NCI-H1092 (cell line): Measurements from ENCODE around the gene HNRNPUL2.

Experiments
- DNase-seq: peaks from one replicate; lab custom pipeline; 2025; lab: John Stamatoyannopoulos, UW

The HNRNPUL2 gene

DNA sequence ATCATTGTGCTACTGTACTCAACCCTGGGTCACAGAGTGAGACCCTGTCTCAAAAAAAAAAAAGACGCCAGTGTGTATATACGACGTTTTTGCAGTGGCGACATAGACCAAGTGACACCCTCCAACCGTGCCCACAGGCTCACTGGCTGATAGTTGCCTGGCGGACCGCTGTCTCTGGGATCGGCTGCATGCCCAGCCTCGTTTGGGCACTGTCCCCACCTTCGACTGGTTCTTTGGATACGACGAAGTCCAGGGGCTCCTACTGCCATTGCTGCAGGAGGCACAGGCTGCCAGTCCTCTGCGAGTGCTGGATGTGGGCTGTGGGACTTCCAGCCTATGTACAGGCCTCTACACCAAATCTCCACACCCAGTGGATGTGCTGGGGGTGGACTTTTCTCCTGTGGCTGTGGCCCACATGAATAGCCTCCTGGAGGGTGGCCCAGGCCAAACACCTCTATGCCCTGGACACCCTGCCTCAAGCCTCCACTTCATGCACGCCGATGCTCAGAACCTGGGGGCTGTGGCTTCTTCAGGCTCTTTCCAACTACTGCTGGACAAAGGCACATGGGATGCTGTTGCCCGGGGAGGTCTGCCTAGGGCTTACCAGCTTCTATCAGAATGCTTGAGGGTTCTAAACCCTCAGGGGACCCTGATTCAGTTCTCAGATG, 60.9 kb downstream of the HNRNPUL2 start:
- DNase-seq = no peak

DNA sequence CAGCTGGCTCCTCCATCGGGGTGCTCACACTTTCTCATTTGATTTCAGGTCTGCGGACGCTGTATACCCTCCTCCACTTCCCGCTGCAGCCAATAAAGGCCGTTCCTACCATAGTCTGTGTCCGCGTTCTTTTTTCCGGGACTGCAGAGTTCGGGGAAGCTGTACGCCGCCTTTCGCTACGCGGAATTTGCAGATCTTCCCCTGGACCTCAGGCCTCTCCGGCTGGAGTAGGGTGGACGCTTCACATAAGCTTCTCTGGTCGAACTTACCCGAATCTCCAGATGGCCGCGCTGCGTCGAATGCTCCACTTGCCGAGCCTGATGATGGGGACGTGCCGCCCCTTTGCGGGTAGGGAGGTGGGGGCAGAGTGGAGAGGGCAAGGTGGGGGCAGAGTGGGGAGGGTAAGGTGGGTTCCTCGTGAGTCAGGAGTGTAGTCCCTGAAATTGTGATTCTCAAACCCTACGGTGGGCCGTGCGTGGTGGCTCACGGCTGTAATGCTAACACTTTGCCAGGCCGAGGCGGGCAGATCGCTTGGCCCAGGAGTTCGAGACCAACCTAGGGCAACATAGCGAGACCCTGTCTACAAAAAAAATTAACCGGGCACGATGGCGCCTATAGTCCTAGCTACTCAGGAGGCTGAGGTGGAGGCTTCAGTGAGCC, 61.5 kb downstream of the HNRNPUL2 start:
- peak; percentile 62 for DNase-seq

DNA sequence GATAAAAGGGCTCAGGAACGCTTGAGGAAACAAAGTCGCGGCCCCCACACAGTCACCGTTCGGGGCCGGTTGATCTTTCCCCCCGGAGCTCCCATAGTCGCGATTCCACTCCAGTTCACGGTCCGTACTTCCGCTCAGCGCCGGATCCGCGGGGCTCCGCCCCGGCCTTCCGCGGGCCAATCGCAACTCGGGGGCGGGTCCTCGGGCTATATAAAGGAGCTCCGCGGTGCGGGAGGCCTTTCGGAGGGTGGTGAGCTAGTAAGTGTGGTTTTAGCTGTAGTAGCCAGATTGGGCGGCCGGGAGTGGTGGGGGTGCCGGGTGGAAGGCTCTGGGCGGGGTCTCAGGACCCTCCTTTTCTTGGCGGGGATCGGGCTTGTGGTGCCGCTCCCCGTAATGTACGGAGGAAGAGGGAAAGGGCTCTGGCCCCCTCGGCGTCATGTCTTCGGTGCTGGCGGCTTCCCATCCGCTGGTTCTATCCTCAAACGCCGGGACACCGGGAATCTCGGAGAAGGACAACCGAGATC, 62.1 kb downstream of the HNRNPUL2 start, which contains the start of the genes C11orf98 and CSKMT:
Gene C11orf98 (minus strand): TSS at position 136 of the 524 bp plus-strand sequence. CDS start 41 bp downstream, at position 95.
Gene CSKMT (plus strand): TSS at position 238 of the 524 bp plus-strand sequence. CDS start 568 bp downstream, outside the sequence.
- DNase-seq = peak; percentile 96

DNA sequence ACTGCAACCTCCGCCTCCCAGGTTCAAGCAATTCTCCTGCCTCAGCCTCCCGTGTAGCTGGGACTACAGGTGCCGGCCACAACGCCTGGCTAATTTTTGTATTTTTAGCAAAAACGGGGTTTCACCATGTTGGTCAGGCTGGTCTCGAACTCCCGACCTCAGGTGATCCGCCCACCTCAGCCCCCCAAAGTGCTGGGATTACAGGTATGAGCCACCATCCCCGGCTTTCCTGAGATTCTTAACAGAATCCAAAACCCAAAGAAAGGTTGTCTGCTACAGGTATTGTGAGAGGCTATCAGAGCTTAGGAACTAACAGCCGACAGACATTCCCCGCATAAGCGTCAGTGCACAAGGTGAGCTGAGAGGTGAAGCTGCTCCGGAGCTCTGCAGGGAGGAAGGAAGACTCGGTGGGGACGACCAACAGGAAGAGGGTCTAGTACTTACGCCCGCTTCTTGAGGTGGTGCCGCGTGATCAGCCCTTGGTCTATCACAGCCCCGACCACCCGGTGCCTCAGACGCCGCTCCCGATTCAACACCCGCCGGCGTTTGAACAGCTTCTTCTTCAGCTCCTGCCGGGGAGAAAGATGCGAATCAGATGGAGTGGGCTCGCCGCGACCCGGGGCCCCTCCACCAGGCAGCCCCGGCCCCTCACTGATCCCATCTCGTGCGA, 62.7 kb downstream of the HNRNPUL2 start:
- peak; percentile 69 for DNase-seq
